Transverse colon (tissue), 4 donors: ENCODE data around the gene NMRK2.

Experiments
- POLR2A ChIP-seq: fragments of 450-650 bp; IDR thresholded peaks from one replicate; pipeline ENCODE4 v1.6.1; 2016; ENCODE audit warnings: antibody characterized with exemption, mild to moderate bottlenecking, moderate library complexity
- POLR2AphosphoS5 ChIP-seq, 3 donors: sonication (generic); formaldehyde crosslinking; IDR thresholded peaks; one replicate each; pipeline ENCODE4 v1.6.1; 2016; ENCODE audit warnings: antibody characterized with exemption in 3 of 3
- TF ChIP-seq, protein P1 (sequence below), 5 experiments: fragments of 200-600 bp in 3 of 5; fragments of 450-650 bp in 2 of 5; sonication (generic) in 3 of 5; IDR thresholded peaks; 1 replicate in 2 of 5; 2 replicates in 3 of 5; pipeline ENCODE4 v1.5.1; 2016 to 2017; ENCODE audit warnings: antibody characterized with exemption in 5 of 5, inconsistent platforms in 3 of 5, mild to moderate bottlenecking in 2 of 5, moderate library complexity in 1 of 5

DNA sequence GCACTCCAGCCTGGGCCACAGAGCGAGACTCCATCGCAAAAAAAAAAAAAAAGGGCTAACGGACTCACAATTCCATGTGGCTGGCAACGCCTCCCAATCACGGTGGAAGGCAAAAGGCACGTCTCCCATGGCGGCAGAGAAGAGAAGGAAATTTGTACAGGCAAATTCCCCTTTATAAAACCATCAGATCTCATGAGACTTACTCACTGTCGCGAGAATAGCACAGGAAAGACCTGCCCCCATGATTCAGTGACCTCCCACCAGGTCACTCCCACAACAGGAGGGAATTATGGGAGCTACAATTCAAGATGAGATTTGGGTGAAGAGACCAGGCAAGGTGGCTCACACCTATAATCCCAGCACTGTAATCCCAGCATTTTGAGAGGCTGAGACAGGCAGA, 18.7 kb upstream of the NMRK2 start:
- TF ChIP-seq POLR2A = no peak
- TF ChIP-seq, protein P1, sequence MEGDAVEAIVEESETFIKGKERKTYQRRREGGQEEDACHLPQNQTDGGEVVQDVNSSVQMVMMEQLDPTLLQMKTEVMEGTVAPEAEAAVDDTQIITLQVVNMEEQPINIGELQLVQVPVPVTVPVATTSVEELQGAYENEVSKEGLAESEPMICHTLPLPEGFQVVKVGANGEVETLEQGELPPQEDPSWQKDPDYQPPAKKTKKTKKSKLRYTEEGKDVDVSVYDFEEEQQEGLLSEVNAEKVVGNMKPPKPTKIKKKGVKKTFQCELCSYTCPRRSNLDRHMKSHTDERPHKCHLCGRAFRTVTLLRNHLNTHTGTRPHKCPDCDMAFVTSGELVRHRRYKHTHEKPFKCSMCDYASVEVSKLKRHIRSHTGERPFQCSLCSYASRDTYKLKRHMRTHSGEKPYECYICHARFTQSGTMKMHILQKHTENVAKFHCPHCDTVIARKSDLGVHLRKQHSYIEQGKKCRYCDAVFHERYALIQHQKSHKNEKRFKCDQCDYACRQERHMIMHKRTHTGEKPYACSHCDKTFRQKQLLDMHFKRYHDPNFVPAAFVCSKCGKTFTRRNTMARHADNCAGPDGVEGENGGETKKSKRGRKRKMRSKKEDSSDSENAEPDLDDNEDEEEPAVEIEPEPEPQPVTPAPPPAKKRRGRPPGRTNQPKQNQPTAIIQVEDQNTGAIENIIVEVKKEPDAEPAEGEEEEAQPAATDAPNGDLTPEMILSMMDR (IDR thresholded peaks at IDR 0.05) = no peak
- no peak for TF ChIP-seq POLR2AphosphoS5 (IDR thresholded peaks at IDR 0.05)
